GM19395 (cell line): ENCODE measurements around the gene PRICKLE2.

Experiments
- ATAC-seq: cut with Tn5 transposase; IDR thresholded peaks from one replicate; pipeline ENCODE4 v1.9.1; 2021; ENCODE audit warnings: mild to moderate bottlenecking, moderate library complexity; ENCODE audit not compliant: unreplicated experiment

The PRICKLE2 gene

DNA sequence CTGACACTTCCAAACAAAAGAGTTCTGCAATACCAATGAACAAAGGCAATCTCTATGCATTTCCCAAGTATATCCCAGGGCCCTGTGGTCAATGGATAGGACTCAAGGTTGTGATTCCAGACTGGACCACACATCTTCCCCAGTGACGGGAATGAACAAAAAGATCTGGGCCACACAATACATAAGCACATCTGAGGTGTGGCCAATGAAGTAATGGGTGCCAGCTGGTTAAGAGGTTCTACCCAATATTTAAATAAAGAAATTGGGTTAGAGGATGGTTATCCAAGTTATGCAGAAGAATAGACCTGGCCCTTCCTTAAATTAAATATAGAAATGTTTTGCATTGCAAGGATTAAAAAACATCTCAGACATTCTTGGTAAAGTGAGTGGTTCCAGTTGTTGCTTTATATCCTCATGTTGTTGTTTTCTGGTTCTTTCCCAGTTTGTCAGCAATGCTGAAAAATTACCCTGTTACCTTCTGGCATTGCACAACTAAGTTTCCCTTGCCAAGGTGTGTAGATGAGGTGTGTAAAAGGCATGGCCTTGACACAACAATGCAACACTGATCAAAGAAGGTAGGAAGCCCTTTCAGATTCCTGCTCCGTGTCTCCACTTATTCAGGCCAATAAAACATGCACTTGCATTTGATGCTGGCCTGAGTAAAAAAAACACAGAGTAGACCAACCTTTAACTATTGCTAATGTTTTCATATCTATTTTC, 86.5 kb downstream of the PRICKLE2 start:
- ATAC-seq: no peak

- no peak for ATAC-seq
Measured at GRCh38 chr3:64138046-64138445, 87.2 kb downstream of the PRICKLE2 start.

- no peak for ATAC-seq
Measured at GRCh38 chr3:64134882-64135281, 90.4 kb downstream of the PRICKLE2 start.

DNA sequence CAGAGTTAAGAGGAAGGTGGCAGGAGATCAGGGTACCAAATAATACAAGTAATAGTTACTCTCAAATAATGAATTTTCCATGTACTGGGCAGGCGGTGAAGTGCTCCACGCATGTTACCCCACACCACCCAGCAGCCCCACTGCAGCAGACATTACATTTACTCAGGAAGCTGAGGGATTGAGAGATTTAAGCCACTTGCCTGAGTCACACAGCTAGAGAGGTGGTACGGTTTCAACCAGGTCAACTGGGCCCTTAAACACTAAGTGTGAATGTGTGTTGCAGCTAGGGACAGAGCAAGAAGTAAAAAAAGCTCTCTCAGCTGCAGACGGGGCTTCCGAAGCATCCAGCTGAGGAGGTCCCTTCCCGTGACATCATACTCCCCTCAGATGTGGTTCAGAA, 91.3 kb downstream of the PRICKLE2 start:
- no peak for ATAC-seq

- no peak for ATAC-seq
Measured at GRCh38 chr3:64133272-64133671, 92.0 kb downstream of the PRICKLE2 start.

DNA sequence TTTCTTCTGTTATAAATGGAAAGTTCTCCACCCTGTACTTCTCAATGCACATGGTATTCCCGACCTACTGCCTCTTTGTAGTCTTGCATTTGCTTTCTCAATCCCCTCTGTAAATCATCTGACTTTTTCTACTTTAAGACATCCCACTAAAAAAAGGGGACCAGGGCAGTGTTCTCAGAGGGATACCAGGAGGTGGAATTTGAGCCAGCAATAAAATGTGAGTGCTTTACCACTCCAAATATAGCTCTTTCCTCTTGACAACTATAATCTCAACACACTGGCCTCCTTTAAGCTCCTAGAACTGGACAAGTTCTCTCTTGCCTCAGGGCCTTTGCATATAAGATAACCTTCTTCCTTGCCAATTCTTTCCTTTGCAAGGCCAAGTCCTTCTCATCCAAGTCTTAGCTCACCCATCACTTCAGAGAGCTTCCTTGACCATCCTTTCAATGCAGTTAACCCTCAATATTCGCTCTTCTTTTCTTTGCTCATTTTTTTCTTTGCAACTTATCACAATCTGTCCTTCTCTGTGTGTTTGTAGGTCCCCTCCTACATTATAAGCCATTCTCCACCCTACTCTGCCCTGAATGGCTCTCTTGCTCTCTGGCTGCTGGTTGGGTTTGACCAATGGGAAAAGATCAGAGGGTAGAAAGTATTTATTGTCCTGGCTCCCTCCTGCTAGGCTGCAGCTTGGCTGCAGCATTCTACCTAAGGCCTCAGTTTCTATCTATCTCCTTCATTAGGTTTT, 93.4 kb downstream of the PRICKLE2 start:
- no peak for ATAC-seq

GRCh38 chr3:64130436-64130835, 94.8 kb downstream of the PRICKLE2 start:
- no peak for ATAC-seq

DNA sequence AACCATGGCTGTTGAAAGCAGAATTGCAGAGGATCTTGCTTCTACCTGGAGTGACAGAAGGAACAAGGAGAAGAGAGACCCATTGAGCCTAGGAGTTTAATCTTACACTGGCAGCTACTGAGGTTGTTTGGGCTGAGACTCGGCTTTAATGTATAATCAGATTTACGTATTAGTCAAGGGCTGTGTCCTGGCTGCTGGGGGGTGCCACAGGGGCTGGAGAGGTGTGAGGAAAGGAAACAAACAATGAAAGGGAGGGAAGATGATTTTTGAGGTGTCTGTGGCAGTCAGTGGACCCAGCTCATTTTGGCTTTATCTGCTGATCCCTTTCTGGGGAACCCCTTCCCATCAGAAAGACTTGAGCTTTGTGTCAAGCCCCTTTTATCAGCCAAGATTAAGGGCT, 95.7 kb downstream of the PRICKLE2 start:
- no peak for ATAC-seq

- ATAC-seq: no peak
Measured at GRCh38 chr3:64129106-64129505, 96.2 kb downstream of the PRICKLE2 start.

DNA sequence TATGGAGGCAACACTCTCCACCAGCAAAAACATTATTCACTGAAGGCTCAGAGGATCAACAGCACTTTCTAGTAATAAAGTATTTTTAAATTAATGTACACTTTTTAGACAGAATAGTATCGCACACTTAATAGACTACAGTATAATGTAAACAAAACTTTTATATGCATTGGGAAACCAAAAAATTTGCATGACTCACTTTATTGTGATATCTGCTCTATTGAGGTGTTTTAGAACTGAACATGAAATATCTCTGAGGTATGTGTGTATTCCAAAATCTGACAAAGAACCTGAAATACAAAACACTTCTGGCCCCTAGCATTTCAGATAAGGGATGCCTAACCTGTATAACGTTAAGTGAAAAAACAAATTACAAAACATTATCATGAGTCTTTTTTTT, 99.7 kb downstream of the PRICKLE2 start:
- ATAC-seq: no peak

DNA sequence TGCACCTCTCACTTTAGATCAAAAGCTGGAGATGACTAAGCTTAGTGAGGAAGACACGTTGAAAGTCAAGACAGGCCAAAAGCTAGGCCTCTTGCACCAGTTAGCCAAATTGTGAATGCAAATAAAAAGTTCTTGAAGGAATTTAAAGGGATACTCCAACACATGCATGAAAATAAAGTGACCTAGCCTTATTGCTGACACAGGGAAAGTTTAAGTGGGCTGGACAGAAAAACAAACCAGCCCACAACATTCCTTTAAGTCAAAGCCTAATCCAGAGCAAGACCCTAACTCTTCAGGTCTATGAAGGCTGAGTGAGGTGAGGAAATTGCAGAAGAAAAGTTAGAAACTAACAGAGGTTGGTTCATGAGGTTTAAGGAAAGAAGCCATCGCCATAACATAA, 101.3 kb downstream of the PRICKLE2 start:
- ATAC-seq: no peak

GRCh38 chr3:64122476-64122875, 102.8 kb downstream of the PRICKLE2 start:
- ATAC-seq: no peak

- ATAC-seq: no peak
Measured at GRCh38 chr3:64121750-64122311, 103.4 kb downstream of the PRICKLE2 start.

DNA sequence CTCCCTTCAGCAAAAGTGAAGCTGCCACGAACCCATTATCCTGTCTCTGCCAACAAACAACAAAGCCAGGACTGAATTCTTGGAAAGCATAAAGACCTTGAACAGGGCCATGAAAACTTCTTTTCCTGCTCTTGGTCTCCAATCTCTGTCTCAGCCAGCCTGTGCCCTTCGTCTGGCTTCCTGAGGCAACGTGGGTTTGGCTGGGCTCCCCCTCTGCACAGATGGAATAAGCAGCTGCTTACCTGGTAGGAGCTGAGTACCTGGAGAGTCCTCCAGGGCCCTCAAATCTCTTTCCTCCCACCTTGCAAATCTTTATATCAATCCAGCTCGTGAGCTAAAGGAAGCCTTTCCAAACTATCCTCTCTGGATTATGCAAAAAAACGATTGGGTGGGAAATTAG, 104.4 kb downstream of the PRICKLE2 start:
- ATAC-seq: no peak

- ATAC-seq: no peak
Measured at GRCh38 chr3:64117483-64117882, 107.8 kb downstream of the PRICKLE2 start.

GRCh38 chr3:64114651-64115050, 110.6 kb downstream of the PRICKLE2 start:
- no peak for ATAC-seq

DNA sequence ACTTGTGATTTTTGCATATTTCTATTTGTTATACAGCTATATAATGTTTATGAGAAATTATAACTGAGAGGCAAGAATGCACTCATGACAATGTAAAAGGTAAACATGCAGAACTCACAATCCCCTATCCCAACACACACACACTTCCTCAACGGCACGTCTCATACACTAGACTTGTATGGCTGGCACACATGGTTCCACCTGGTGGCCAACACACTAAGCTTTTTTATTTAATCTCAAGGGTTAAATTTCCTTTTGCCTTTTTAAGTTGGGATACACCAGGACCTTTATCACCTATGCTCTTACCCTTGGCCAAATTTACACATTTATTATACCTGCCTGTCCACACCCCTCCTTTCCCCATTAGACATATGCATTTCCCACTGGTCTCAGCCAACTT, 113.4 kb downstream of the PRICKLE2 start:
- no peak for ATAC-seq

DNA sequence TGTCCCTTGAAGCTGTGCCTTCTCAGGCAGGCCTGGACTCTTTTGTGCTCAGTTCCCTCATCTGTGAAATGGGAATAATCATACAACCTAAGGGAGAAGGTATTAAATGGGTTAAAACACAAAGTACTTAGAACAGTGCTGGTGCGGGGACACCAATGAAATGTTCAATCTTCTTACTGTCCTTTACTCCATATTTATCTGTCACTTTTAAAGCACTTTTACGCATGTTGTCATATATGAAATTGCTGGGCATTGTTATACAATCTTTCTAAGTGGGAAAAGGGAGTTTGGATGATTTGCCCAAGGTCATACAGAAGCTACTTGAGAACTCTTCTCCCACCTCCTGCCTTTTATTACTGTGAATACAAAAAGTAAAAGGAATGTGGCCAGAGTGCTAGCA, 114.2 kb downstream of the PRICKLE2 start:
- ATAC-seq: no peak

DNA sequence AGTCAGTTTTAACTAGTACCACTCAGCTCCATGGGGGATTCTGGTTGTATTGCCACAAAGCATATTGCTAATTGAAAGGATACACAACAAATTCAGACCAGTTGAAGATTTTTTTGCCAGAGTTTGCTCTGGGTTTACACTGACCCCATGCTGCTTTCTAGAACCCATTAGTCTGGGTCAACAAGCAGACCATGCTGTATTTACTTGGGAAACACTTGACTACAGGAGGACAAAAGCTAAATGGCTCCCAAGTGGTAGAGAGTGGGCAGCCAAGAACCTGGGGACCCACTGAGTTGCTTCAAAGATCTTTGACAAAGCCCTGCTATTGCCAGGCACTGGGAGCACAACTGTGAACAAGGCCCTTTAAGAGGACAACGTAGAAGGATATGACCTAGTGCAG, 115.2 kb downstream of the PRICKLE2 start:
- no peak for ATAC-seq

- no peak for ATAC-seq
Measured at GRCh38 chr3:64109438-64109837, 115.8 kb downstream of the PRICKLE2 start.

GRCh38 chr3:64108784-64109317, 116.4 kb downstream of the PRICKLE2 start:
- no peak for ATAC-seq

DNA sequence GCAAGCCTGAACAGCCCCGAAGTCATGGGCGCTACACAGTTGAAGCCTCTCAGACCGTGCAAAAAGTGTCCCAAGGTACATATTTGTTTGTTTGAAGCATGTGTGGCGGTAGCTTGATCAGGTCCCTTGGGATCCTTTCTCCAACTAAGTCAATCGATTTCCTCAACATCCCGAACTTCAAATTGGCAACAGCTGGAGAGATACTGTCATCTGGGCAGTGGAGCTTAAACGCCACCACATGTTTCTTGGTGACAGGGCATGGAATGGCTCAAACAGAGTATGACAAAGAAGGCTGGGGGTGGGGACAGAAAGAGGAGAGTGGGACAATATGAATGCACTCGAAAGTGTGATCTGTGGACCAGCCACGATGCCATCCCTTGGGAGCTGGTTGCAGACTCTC, 117.0 kb downstream of the PRICKLE2 start:
- ATAC-seq: no peak
